Neural progenitor cell (in vitro differentiated cells): ENCODE measurements around the gene FARP2.

ENCODE experiments used
- EZH2 ChIP-seq: fragments of 200-600 bp; sonication (generic); IDR thresholded peaks from 2 replicates; pipeline ENCODE4 v1.6.1; 2017; ENCODE audit warnings: antibody characterized with exemption, mild to moderate bottlenecking, moderate library complexity
- EZH2phosphoT487 ChIP-seq: fragments of 200-600 bp; sonication (generic); IDR thresholded peaks from 2 replicates; pipeline ENCODE4 v1.6.1; 2017; ENCODE audit warnings: antibody characterized with exemption
- TF ChIP-seq, protein P1 (sequence below): fragments of 200-600 bp; sonication (generic); IDR thresholded peaks from 2 replicates; pipeline ENCODE4 v1.5.1; 2017; ENCODE audit warnings: antibody characterized with exemption, mild to moderate bottlenecking

GRCh38 chr2:241321033-241321432 lies 35.1 kb upstream of the FARP2 start:
- TF ChIP-seq, protein P1, sequence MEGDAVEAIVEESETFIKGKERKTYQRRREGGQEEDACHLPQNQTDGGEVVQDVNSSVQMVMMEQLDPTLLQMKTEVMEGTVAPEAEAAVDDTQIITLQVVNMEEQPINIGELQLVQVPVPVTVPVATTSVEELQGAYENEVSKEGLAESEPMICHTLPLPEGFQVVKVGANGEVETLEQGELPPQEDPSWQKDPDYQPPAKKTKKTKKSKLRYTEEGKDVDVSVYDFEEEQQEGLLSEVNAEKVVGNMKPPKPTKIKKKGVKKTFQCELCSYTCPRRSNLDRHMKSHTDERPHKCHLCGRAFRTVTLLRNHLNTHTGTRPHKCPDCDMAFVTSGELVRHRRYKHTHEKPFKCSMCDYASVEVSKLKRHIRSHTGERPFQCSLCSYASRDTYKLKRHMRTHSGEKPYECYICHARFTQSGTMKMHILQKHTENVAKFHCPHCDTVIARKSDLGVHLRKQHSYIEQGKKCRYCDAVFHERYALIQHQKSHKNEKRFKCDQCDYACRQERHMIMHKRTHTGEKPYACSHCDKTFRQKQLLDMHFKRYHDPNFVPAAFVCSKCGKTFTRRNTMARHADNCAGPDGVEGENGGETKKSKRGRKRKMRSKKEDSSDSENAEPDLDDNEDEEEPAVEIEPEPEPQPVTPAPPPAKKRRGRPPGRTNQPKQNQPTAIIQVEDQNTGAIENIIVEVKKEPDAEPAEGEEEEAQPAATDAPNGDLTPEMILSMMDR, result no peak
- no peak for TF ChIP-seq EZH2phosphoT487
- TF ChIP-seq EZH2, result no peak
